Measurements from ENCODE around the gene OR9Q2. TPM values are rescaled to one million over a fixed set of nuclear protein-coding genes. Genes with fewer than 3 reads are reported as not detected.

OR9Q2 gene
- total and polyA plus RNA-seq, 2 of the 8 experiments (the other 6 are each of a cell fraction or from before 2014, with no cell fraction given): not detected

DNA sequence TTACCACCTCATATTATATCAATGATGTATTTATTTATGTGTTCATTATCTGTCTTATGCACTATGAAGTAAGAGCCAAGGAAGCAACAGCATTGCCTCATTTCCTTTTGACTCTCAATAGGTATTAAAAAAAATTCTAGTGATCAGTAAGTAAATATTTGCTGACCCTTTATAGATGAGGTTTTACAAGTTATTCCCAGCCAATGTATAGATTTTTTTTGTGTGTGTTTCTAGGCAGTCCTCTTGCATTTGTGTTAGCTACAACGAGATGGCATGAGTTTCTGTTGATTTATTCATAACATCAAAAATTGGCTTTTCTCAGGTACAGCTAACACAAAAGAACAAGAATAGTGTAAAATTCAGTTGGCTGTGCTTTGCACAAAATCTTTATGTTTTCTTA, 10.4 kb downstream of the OR9Q2 start:
- Histone ChIP-seq H3K79me2 (ENCODE audit: control insufficient read depth in 1 of 2, insufficient read depth in 2 of 2, low read length in 2 of 2) (no peaks in the 10 kb centered on the region), H3K14ac (ENCODE audit: insufficient read length) (no peak overlapping the region), H4K20me1 (replicated peaks in 1 of 2; ENCODE audit: control insufficient read depth in 1 of 2, insufficient read depth in 2 of 2, low read length in 2 of 2) (no peaks in the 10 kb centered on the region), H3K27ac (ENCODE audit: low read depth, low read length) (no peak overlapping the region), H3K56ac (replicated peaks; ENCODE audit: insufficient read length, low read depth, low read length) (no peak overlapping the region), H3K9me3 (ENCODE audit: insufficient read depth in 2 of 2, low read depth in 1 of 2, low read length in 1 of 2) (peaks cover 20 to 26% of the 10 kb centered on the region in 2 experiments; a peak in 2 of 4 replicates), H3K4me3 (ENCODE audit: extremely low read depth in 1 of 4, insufficient read depth in 2 of 4, low read depth in 3 of 4, low read length in 4 of 4) (no peak overlapping the region), H4K91ac (replicated peaks; ENCODE audit: insufficient read length, low read length) (no peak overlapping the region), H2BK5ac (ENCODE audit: low read depth, low read length) (no peak overlapping the region), H2BK120ac (replicated peaks; ENCODE audit: low read depth, low read length) (no peak overlapping the region), H3K36me3 (ENCODE audit: control insufficient read depth in 2 of 4, insufficient read depth in 4 of 4, low read length in 3 of 4) (no peaks in the 10 kb centered on the region), H3K4me1 (replicated peaks in 1 of 4; ENCODE audit: control insufficient read depth in 3 of 4, insufficient read depth in 4 of 4, low read length in 3 of 4) (no peaks in the 10 kb centered on the region), H3K23ac (ENCODE audit: insufficient read length) (no peak overlapping the region), H2AK5ac (ENCODE audit: low read depth, low read length) (no peak overlapping the region), H3K79me1 (ENCODE audit: low read depth, low read length) (no peaks in the 10 kb centered on the region), H2AFZ (ENCODE audit: low read length) (no peak overlapping the region), H3K18ac (ENCODE audit: extremely low read depth, low read length) (no peak overlapping the region), H2BK15ac (ENCODE audit: low read length) (no peak overlapping the region), H4K5ac (ENCODE audit: insufficient read length, low read depth, low read length) (no peak overlapping the region), H3K9ac (replicated peaks in 1 of 4; ENCODE audit: extremely low read depth in 1 of 4, low read depth in 3 of 4, low read length in 3 of 4) (no peak overlapping the region), H4K8ac (ENCODE audit: extremely low read depth, insufficient read depth, low read length) (no peak overlapping the region), H3K27me3 (replicated peaks in 1 of 4; ENCODE audit: control insufficient read depth in 3 of 4, extremely low read depth in 1 of 4, insufficient read depth in 3 of 4, low read length in 3 of 4) (no peaks in the 10 kb centered on the region), H3K4me2 (ENCODE audit: insufficient read depth in 1 of 2, low read depth in 2 of 2, low read length in 2 of 2) (no peak overlapping the region), H3K4ac (replicated peaks; ENCODE audit: insufficient read length, low read depth, low read length) (no peak overlapping the region), H3K23me2 (ENCODE audit: low read depth, low read length) (no peaks in the 10 kb centered on the region), H2BK12ac (ENCODE audit: low read depth, low read length) (no peak overlapping the region), H2BK20ac (ENCODE audit: low read length) (no peak overlapping the region)
- CTCF ChIA-PET (ENCODE audit: partially characterized antibody): no interaction called here
- DNase-seq (ENCODE audit: low read depth in 1 of 2, low spot score in 2 of 2) (no peak), FAIRE-seq (no peak)
- POLR2A ChIA-PET (ENCODE audit: partially characterized antibody): no interaction called here
- 67% methylated on average over 1 of the region's 1 CpG; no CpG with 5 or more reads in 1 of the 2 experiments for WGBS, 2 experiments (ENCODE audit: extremely low coverage in 1 of 2, insufficient coverage in 1 of 2, insufficient read length in 1 of 2, insufficient replicate concordance in 2 of 2, low coverage in 1 of 2, low lambda C conversion rate in 2 of 2, missing lambda C conversion rate in 1 of 2)
- no peak for TF ChIP-seq JUND (IDR thresholded peaks at IDR 0.05; ENCODE audit: low read length)
- TF ChIP-seq POU5F1 (IDR thresholded peaks at IDR 0.05; ENCODE audit: low read depth, low read length): no peak
- TF ChIP-seq ASH2L (IDR thresholded peaks at IDR 0.05; ENCODE audit: low read length): no peak
- TF ChIP-seq EZH2 (IDR thresholded peaks at IDR 0.05; ENCODE audit: low read depth, low read length, severe bottlenecking): no peak
- TF ChIP-seq TAF1 (IDR thresholded peaks at IDR 0.05; ENCODE audit: low read depth, low read length): no peak
- TF ChIP-seq BRCA1 (IDR thresholded peaks at IDR 0.05; ENCODE audit: low read depth, low read length): no peak
- no peak for TF ChIP-seq POLR2A (IDR thresholded peaks at IDR 0.05; ENCODE audit: control extremely low read depth in 1 of 2, low read depth in 2 of 2, low read length in 2 of 2)
- no peak for TF ChIP-seq KDM4A (IDR thresholded peaks at IDR 0.05; ENCODE audit: low read depth, low read length, severe bottlenecking)
- no peak for TF ChIP-seq EGR1 (IDR thresholded peaks at IDR 0.05; ENCODE audit: borderline replicate concordance, low read depth, low read length)
- TF ChIP-seq PHF8 (conservative IDR thresholded peaks at IDR 0.05; ENCODE audit: low read depth, low read length): no peak
- no peak for TF ChIP-seq SIX5 (IDR thresholded peaks at IDR 0.05; ENCODE audit: low read depth, low read length)
- no peak for TF ChIP-seq E2F6 (IDR thresholded peaks at IDR 0.05)
- TF ChIP-seq RAD21 (IDR thresholded peaks at IDR 0.05 in 1 of 2, conservative IDR thresholded peaks at IDR 0.05 in 1 of 2; ENCODE audit: low read depth in 2 of 2, low read length in 2 of 2): no peak
